Measurements from ENCODE around the gene SMIM28.

The SMIM28 gene

DNA sequence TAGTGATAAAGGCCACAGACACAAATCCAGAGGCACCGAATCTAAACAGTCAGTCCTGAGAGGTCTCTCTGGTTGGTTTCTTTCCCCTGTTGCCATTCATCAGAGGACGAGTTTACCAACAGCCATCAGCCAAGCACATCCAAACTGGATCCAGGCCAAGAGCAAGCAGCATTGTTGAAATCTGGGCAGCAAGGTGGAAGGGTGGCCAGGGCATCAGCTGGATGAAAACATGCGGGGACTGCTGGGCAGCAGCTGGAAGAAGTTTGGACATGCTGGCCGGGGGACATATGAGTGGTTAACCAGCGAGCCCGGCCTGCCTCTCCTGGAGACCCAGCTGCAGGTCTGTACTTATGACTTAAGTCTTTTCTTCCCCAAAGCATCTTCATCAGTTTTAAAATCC lies at the start of gene SMIM28:
TSS of gene SMIM28 (plus strand) at position 62 of the 400 bp plus-strand sequence. CDS start at position 230, 168 bp downstream.
- no peak for DNase-seq (ENCODE audit: extremely low read depth, low read depth)
- TF ChIP-seq, protein P1, sequence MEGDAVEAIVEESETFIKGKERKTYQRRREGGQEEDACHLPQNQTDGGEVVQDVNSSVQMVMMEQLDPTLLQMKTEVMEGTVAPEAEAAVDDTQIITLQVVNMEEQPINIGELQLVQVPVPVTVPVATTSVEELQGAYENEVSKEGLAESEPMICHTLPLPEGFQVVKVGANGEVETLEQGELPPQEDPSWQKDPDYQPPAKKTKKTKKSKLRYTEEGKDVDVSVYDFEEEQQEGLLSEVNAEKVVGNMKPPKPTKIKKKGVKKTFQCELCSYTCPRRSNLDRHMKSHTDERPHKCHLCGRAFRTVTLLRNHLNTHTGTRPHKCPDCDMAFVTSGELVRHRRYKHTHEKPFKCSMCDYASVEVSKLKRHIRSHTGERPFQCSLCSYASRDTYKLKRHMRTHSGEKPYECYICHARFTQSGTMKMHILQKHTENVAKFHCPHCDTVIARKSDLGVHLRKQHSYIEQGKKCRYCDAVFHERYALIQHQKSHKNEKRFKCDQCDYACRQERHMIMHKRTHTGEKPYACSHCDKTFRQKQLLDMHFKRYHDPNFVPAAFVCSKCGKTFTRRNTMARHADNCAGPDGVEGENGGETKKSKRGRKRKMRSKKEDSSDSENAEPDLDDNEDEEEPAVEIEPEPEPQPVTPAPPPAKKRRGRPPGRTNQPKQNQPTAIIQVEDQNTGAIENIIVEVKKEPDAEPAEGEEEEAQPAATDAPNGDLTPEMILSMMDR (IDR thresholded peaks at IDR 0.05; ENCODE audit: low read depth, low read length) = no peak

GRCh38 chr6:138328210-138328609 lies 49.5 kb upstream of the SMIM28 start:
- TF ChIP-seq, protein P1 (IDR thresholded peaks at IDR 0.05; ENCODE audit: low read depth, low read length) = no peak
- DNase-seq (ENCODE audit: extremely low read depth, low read depth) = no peak

- TF ChIP-seq, protein P1 (IDR thresholded peaks at IDR 0.05; ENCODE audit: low read depth, low read length) = no peak
- no peak for DNase-seq (ENCODE audit: extremely low read depth, low read depth)
These were observed 46.9 kb upstream of the SMIM28 start for GRCh38 chr6:138330763-138331162.

GRCh38 chr6:138331444-138331843 lies 46.3 kb upstream of the SMIM28 start:
- no peak for DNase-seq (ENCODE audit: extremely low read depth, low read depth)
- TF ChIP-seq, protein P1 (IDR thresholded peaks at IDR 0.05; ENCODE audit: low read depth, low read length) = no peak

DNA sequence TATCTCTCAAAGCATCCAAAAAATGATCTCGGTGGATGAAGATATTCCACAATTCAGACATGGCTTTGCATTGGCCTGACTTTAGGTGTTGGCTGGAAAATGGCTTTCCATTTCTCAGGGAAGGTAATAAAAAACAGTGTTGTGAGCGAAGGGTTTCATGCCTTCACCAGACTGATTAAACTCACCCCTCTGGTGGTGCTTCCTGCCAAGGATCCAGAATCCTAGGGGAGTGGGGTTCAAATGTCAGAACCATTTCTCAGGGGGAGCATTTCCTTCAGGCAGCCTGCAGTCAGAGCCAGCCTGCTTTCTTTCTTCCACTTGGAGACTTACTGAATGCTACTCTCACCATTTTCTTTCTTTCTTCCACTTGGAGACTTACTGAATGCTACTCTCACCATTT lies 45.7 kb upstream of the SMIM28 start:
- TF ChIP-seq, protein P1 (IDR thresholded peaks at IDR 0.05; ENCODE audit: low read depth, low read length) = no peak
- DNase-seq (ENCODE audit: extremely low read depth, low read depth) = no peak

DNA sequence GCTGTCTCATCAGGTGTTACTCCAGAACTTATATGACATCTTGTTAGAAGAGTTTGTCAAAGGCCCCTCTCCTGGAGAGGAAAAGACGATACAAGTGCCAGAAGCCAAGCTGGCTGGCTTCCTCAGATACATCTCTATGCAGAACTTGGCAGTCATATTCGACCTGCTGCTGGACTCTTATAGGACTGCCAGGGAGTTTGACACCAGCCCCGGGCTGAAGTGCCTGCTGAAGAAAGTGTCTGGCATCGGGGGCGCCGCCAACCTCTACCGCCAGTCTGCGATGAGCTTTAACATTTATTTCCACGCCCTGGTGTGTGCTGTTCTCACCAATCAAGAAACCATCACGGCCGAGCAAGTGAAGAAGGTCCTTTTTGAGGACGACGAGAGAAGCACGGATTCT lies 43.7 kb upstream of the SMIM28 start:
- TF ChIP-seq, protein P1 (IDR thresholded peaks at IDR 0.05; ENCODE audit: low read depth, low read length) = no peak
- DNase-seq (ENCODE audit: extremely low read depth, low read depth) = no peak

GRCh38 chr6:138334963-138335362 lies 42.7 kb upstream of the SMIM28 start:
- no peak for DNase-seq (ENCODE audit: extremely low read depth, low read depth)
- TF ChIP-seq, protein P1 (IDR thresholded peaks at IDR 0.05; ENCODE audit: low read depth, low read length) = no peak

Data from AG09319 (cell line).